ENCODE data around the gene APBB2.

- TF ChIP-seq RELA (IDR thresholded peaks at IDR 0.05; ENCODE audit: borderline replicate concordance, partially characterized antibody), result no peak
- TF ChIP-seq EZH2 (IDR thresholded peaks at IDR 0.05; ENCODE audit: borderline replicate concordance, control insufficient read depth, low read depth, low read length), result no peak
- no peak for TF ChIP-seq POLR2A (IDR thresholded peaks at IDR 0.05; ENCODE audit: low read depth, low read length)
- no peak for TF ChIP-seq SUZ12 (IDR thresholded peaks at IDR 0.05; ENCODE audit: unreplicated experiment)
- TF ChIP-seq SP1 (IDR thresholded peaks at IDR 0.05; ENCODE audit: low read depth, low read length), result no peak
- TF ChIP-seq FOXK2 (IDR thresholded peaks at IDR 0.05), result no peak
- peak in 1 of 2 experiments; percentile 68; a peak in 1 of 4 replicates for TF ChIP-seq EP300 (IDR thresholded peaks at IDR 0.05; ENCODE audit: borderline replicate concordance in 1 of 2, control insufficient read depth in 1 of 2, low read depth in 2 of 2, low read length in 2 of 2)
- TF ChIP-seq YY1 (IDR thresholded peaks at IDR 0.05; ENCODE audit: low read depth, low read length), result no peak
These were observed 25.3 kb downstream of the APBB2 start for GRCh38 chr4:41189076-41189475.
